SK-N-SH (cell line): Measurements from ENCODE around the gene FRMPD4. TPM values are rescaled to one million over a fixed set of nuclear protein-coding genes. Genes with fewer than 3 reads are reported as not detected.

Source experiments
- CTCF ChIA-PET: fragments of 300-600, 350-600 bp; formaldehyde crosslinking; extraction: SDS; loops from one replicate; lab custom pipeline; 2021; lab: Yijun Ruan, JAX
- POLR2A ChIA-PET: fragments of 350-600 bp; sonication (Branson Sonifier 250); formaldehyde crosslinking; extraction: SDS; loops from one replicate; lab custom pipeline; 2020; ENCODE audit warnings: antibody characterized with exemption, inconsistent platforms; lab: Yijun Ruan, JAX
- DNase-seq: peaks from one replicate; pipeline ENCODE4 v3.0.0; 2012
- H2AFZ ChIP-seq: fragments of 200-600 bp; sonication (generic); 2 replicates; pipeline ENCODE4 v1.8.1; 2016; ENCODE audit warnings: antibody characterized with exemption, mild to moderate bottlenecking, low read depth
- H3F3A ChIP-seq: fragments of 200-600 bp; sonication (generic); replicated peaks from 2 replicates; pipeline ENCODE3; 2016; ENCODE audit warnings: antibody characterized with exemption, mild to moderate bottlenecking; ENCODE audit not compliant: insufficient read depth
- H3K27ac ChIP-seq, 2 experiments: fragments of 200-500 bp in 1 of 2; fragments of 200-600 bp in 1 of 2; sonication (Bioruptor generic) in 1 of 2; sonication (generic), shearing (Covaris generic) in 1 of 2; 2 replicates each; pipeline versions ENCODE4 v1.5.1 to v1.6.1; 2014 to 2016; ENCODE audit warnings: low read depth in 2 of 2, inconsistent platforms in 1 of 2, low read length in 1 of 2, mild to moderate bottlenecking in 1 of 2, mixed read lengths in 1 of 2
- H3K27me3 ChIP-seq: fragments of 200-600 bp; sonication (generic), shearing (Covaris generic); 2 replicates; pipeline ENCODE4 v1.6.1; 2016; ENCODE audit warnings: mixed run types; ENCODE audit not compliant: insufficient read depth
- H3K36me3 ChIP-seq, 2 experiments: fragments of 200-500 bp in 1 of 2; fragments of 200-600 bp in 1 of 2; sonication (Bioruptor generic) in 1 of 2; sonication (generic) in 1 of 2; replicated peaks in 1 of 2; 2 replicates each; pipeline versions ENCODE3 to v1.5.1; 2014 to 2016; ENCODE audit warnings: low read length in 1 of 2, mild to moderate bottlenecking in 1 of 2; ENCODE audit not compliant: insufficient read depth in 2 of 2, control insufficient read depth in 1 of 2
- H3K4me1 ChIP-seq, 2 experiments: fragments of 200-500 bp in 1 of 2; fragments of 200-600 bp in 1 of 2; sonication (Bioruptor generic) in 1 of 2; sonication (generic), shearing (Covaris generic) in 1 of 2; 2 replicates each; pipeline versions ENCODE4 v1.5.1 to v1.6.1; 2014 to 2016; ENCODE audit warnings: low read depth in 1 of 2, low read length in 1 of 2, mixed run types in 1 of 2; ENCODE audit not compliant: insufficient read depth in 2 of 2, control insufficient read depth in 1 of 2
- H3K4me2 ChIP-seq: fragments of 200-600 bp; sonication (generic), shearing (Covaris generic); 2 replicates; pipeline ENCODE4 v1.6.1; 2017; ENCODE audit warnings: mixed run types
- H3K4me3 ChIP-seq, 2 experiments: fragments of 200-500 bp in 1 of 2; fragments of 200-600 bp in 1 of 2; sonication (Bioruptor generic) in 1 of 2; sonication (generic), shearing (Covaris generic) in 1 of 2; 2 replicates each; pipeline versions ENCODE4 v1.5.1 to v1.8.1; 2014 to 2016; ENCODE audit warnings: low read depth in 2 of 2, inconsistent platforms in 1 of 2, low read length in 1 of 2, mild to moderate bottlenecking in 1 of 2, mixed read lengths in 1 of 2, moderate library complexity in 1 of 2
- H3K79me2 ChIP-seq: fragments of 200-600 bp; sonication (generic); 2 replicates; pipeline ENCODE4 v1.8.1; 2017; ENCODE audit warnings: mild to moderate bottlenecking; ENCODE audit not compliant: insufficient read depth
- H3K9ac ChIP-seq: fragments of 200-600 bp; sonication (generic); 2 replicates; pipeline ENCODE4 v1.6.1; 2017; ENCODE audit warnings: mixed run types
- H3K9me2 ChIP-seq: fragments of 200-600 bp; sonication (generic); 2 replicates; pipeline ENCODE4 v1.6.1; 2017; ENCODE audit warnings: mixed run types
- H3K9me3 ChIP-seq: fragments of 200-600 bp; sonication (generic); 2 replicates; pipeline ENCODE4 v1.6.1; 2017; ENCODE audit warnings: mixed run types, mild to moderate bottlenecking, moderate library complexity
- H4K20me1 ChIP-seq: fragments of 200-600 bp; sonication (generic); 2 replicates; pipeline ENCODE4 v1.6.1; 2017; ENCODE audit warnings: mild to moderate bottlenecking, mixed run types; ENCODE audit not compliant: insufficient read depth
- CHD2 ChIP-seq: fragments of 150-350 bp; IDR thresholded peaks from 2 replicates; pipeline ENCODE4 v1.6.1; 2018; ENCODE audit warnings: low read length; ENCODE audit not compliant: partially characterized antibody
- ELF1 ChIP-seq: IDR thresholded peaks from 2 replicates; pipeline ENCODE4 v1.4.0; 2012
- EP300 ChIP-seq, 2 experiments: IDR thresholded peaks; 2 replicates each; pipeline versions ENCODE4 v1.4.0 to v1.6.1; 2012; ENCODE audit warnings: borderline replicate concordance in 1 of 2, low read depth in 1 of 2, low read length in 1 of 2
- FOXM1 ChIP-seq: IDR thresholded peaks from 2 replicates; pipeline ENCODE4 v1.4.0; 2012; ENCODE audit warnings: low read depth, mild to moderate bottlenecking
- IRF3 ChIP-seq: fragments of 150-350 bp; IDR thresholded peaks from 2 replicates; pipeline ENCODE4 v1.6.1; 2016; ENCODE audit warnings: mild to moderate bottlenecking, low read depth, low read length
- JUND ChIP-seq: IDR thresholded peaks from 2 replicates; pipeline ENCODE4 v1.4.0; 2012
- MEF2A ChIP-seq: IDR thresholded peaks from 2 replicates; pipeline ENCODE4 v1.4.0; 2012; ENCODE audit warnings: low read depth, borderline replicate concordance
- MXI1 ChIP-seq: IDR thresholded peaks from 2 replicates; pipeline ENCODE4 v1.6.1; 2012; ENCODE audit warnings: mild to moderate bottlenecking, low read depth, low read length, improper control_type of control experiment
- NRF1 ChIP-seq: IDR thresholded peaks from 2 replicates; pipeline ENCODE4 v1.6.1; 2012; ENCODE audit warnings: low read depth, mild to moderate bottlenecking, low read length
- PBX3 ChIP-seq: IDR thresholded peaks from 2 replicates; pipeline ENCODE4; 2012
- POLR2AphosphoS5 ChIP-seq: IDR thresholded peaks from 2 replicates; pipeline ENCODE4 v1.6.1; 2012; ENCODE audit warnings: low read depth, low read length
- RAD21 ChIP-seq: IDR thresholded peaks from 2 replicates; pipeline ENCODE4 v1.6.1; 2012; ENCODE audit warnings: mild to moderate bottlenecking, low read length
- RCOR1 ChIP-seq: fragments of 150-350 bp; IDR thresholded peaks from 2 replicates; pipeline ENCODE4 v1.6.1; 2017; ENCODE audit warnings: antibody characterized with exemption, low read length
- RFX5 ChIP-seq: IDR thresholded peaks from 2 replicates; pipeline ENCODE4 v1.6.1; 2012; ENCODE audit warnings: mild to moderate bottlenecking, improper control_type of control experiment, low read length
- RXRA ChIP-seq: IDR thresholded peaks from 2 replicates; pipeline ENCODE4 v1.4.0; 2012; ENCODE audit warnings: low read depth, mild to moderate bottlenecking, borderline replicate concordance
- SIN3A ChIP-seq: IDR thresholded peaks from 2 replicates; pipeline ENCODE4 v1.6.1; 2012; ENCODE audit warnings: low read depth, mild to moderate bottlenecking, low read length, moderate library complexity, borderline replicate concordance
- TEAD4 ChIP-seq: IDR thresholded peaks from 2 replicates; pipeline ENCODE4 v1.4.0; 2012; ENCODE audit warnings: mild to moderate bottlenecking, borderline replicate concordance; ENCODE audit not compliant: insufficient read depth
- YY1 ChIP-seq: IDR thresholded peaks from 2 replicates; pipeline ENCODE4 v1.4.0; 2012; ENCODE audit warnings: low read depth, mild to moderate bottlenecking
- WGBS: methylation state at CpG from one replicate; pipeline ENCODE4 v1.1.6; 2017; ENCODE audit warnings: low lambda C conversion rate; 5-methylcytosine and 5-hydroxymethylcytosine counted together
- polyA plus RNA-seq, 3 experiments: library from polyadenylated mRNA; depleted of rRNA; stranded (reverse); fragments of >200 nt; gene quantifications; 2 replicates each; pipeline ENCODE4 v1.2.3, GENCODE V29; 2012

FRMPD4 gene
- polyA plus RNA-seq, 1 of the 3 experiments (the other 2 are of a cell fraction): not detected

GRCh38 chrX:12308420-12308819 lies 170.1 kb downstream of the FRMPD4 start:
- no peak overlapping the region for H3K27ac ChIP-seq
- no peaks in the 10 kb centered on the region for H4K20me1 ChIP-seq
- H2AFZ ChIP-seq: no peak overlapping the region
- H3K9me3 ChIP-seq: no peaks in the 10 kb centered on the region
- no peaks in the 10 kb centered on the region for H3K9me2 ChIP-seq
- CTCF ChIA-PET: no interaction called here
- DNase-seq: no peak
- H3K4me2 ChIP-seq: no peak overlapping the region
- H3K27me3 ChIP-seq: peaks cover 10% of the 10 kb centered on the region
- POLR2A ChIA-PET: no interaction called here
- 12% methylated on average over 3 of the region's 4 CpGs for WGBS
- TF ChIP-seq ELF1: no peak
- H3K4me3 ChIP-seq: no peak overlapping the region
- H3K4me1 ChIP-seq: no peaks in the 10 kb centered on the region
- H3K9ac ChIP-seq: no peak overlapping the region
- H3K36me3 ChIP-seq: no peaks in the 10 kb centered on the region
- no peaks in the 10 kb centered on the region for H3F3A ChIP-seq
- H3K79me2 ChIP-seq: no peaks in the 10 kb centered on the region

- Histone ChIP-seq H2AFZ (no peak overlapping the region), H3K4me2 (no peak overlapping the region), H3K9ac (no peak overlapping the region), H3F3A (no peaks in the 10 kb centered on the region), H3K9me3 (no peaks in the 10 kb centered on the region), H3K27ac (no peak overlapping the region), H3K36me3 (no peaks in the 10 kb centered on the region), H4K20me1 (no peaks in the 10 kb centered on the region), H3K27me3 (peaks cover 10% of the 10 kb centered on the region), H3K79me2 (no peaks in the 10 kb centered on the region), H3K9me2 (no peaks in the 10 kb centered on the region), H3K4me1 (no peaks in the 10 kb centered on the region), H3K4me3 (no peak overlapping the region)
- TF ChIP-seq TEAD4 (no peak), SIN3A (no peak), PBX3 (no peak), POLR2AphosphoS5 (no peak), JUND (no peak), EP300 (IDR thresholded peaks at IDR 0.05; ENCODE audit: borderline replicate concordance in 1 of 2, low read depth in 1 of 2, low read length in 1 of 2) (no peak), RCOR1 (no peak), MXI1 (no peak), RFX5 (no peak), RAD21 (no peak), YY1 (no peak), MEF2A (no peak), FOXM1 (no peak), IRF3 (no peak), CHD2 (no peak), NRF1 (no peak), RXRA (no peak)
- no peak for DNase-seq
- 0% methylated on average over 5 of the region's 5 CpGs for WGBS
- CTCF ChIA-PET: no interaction called here
- POLR2A ChIA-PET: no interaction called here
Observed at GRCh38 chrX:12309040-12309743, 170.9 kb downstream of the FRMPD4 start.
